SK-N-SH (cell line): ENCODE measurements around the gene LRIT3. TPM values are rescaled to one million over a fixed set of nuclear protein-coding genes. Genes with fewer than 3 reads are reported as not detected.

Experiments used
- CTCF ChIA-PET: fragments of 300-600, 350-600 bp; formaldehyde crosslinking; extraction: SDS; loops from one replicate; lab custom pipeline; 2021; lab: Yijun Ruan, JAX
- POLR2A ChIA-PET: fragments of 350-600 bp; sonication (Branson Sonifier 250); formaldehyde crosslinking; extraction: SDS; loops from one replicate; lab custom pipeline; 2020; ENCODE audit warnings: antibody characterized with exemption, inconsistent platforms; lab: Yijun Ruan, JAX
- DNase-seq: peaks from one replicate; pipeline ENCODE4 v3.0.0; 2012
- H2AFZ ChIP-seq: fragments of 200-600 bp; sonication (generic); 2 replicates; pipeline ENCODE4 v1.8.1; 2016; ENCODE audit warnings: antibody characterized with exemption, mild to moderate bottlenecking, low read depth
- H3F3A ChIP-seq: fragments of 200-600 bp; sonication (generic); replicated peaks from 2 replicates; pipeline ENCODE3; 2016; ENCODE audit warnings: antibody characterized with exemption, mild to moderate bottlenecking; ENCODE audit not compliant: insufficient read depth
- H3K27ac ChIP-seq, 2 experiments: fragments of 200-500 bp in 1 of 2; fragments of 200-600 bp in 1 of 2; sonication (Bioruptor generic) in 1 of 2; sonication (generic), shearing (Covaris generic) in 1 of 2; 2 replicates each; pipeline versions ENCODE4 v1.5.1 to v1.6.1; 2014 to 2016; ENCODE audit warnings: low read depth in 2 of 2, inconsistent platforms in 1 of 2, low read length in 1 of 2, mild to moderate bottlenecking in 1 of 2, mixed read lengths in 1 of 2
- H3K27me3 ChIP-seq: fragments of 200-600 bp; sonication (generic), shearing (Covaris generic); 2 replicates; pipeline ENCODE4 v1.6.1; 2016; ENCODE audit warnings: mixed run types; ENCODE audit not compliant: insufficient read depth
- H3K36me3 ChIP-seq, 2 experiments: fragments of 200-500 bp in 1 of 2; fragments of 200-600 bp in 1 of 2; sonication (Bioruptor generic) in 1 of 2; sonication (generic) in 1 of 2; replicated peaks in 1 of 2; 2 replicates each; pipeline versions ENCODE3 to v1.5.1; 2014 to 2016; ENCODE audit warnings: low read length in 1 of 2, mild to moderate bottlenecking in 1 of 2; ENCODE audit not compliant: insufficient read depth in 2 of 2, control insufficient read depth in 1 of 2
- H3K4me1 ChIP-seq, 2 experiments: fragments of 200-500 bp in 1 of 2; fragments of 200-600 bp in 1 of 2; sonication (Bioruptor generic) in 1 of 2; sonication (generic), shearing (Covaris generic) in 1 of 2; 2 replicates each; pipeline versions ENCODE4 v1.5.1 to v1.6.1; 2014 to 2016; ENCODE audit warnings: low read depth in 1 of 2, low read length in 1 of 2, mixed run types in 1 of 2; ENCODE audit not compliant: insufficient read depth in 2 of 2, control insufficient read depth in 1 of 2
- H3K4me2 ChIP-seq: fragments of 200-600 bp; sonication (generic), shearing (Covaris generic); 2 replicates; pipeline ENCODE4 v1.6.1; 2017; ENCODE audit warnings: mixed run types
- H3K4me3 ChIP-seq, 2 experiments: fragments of 200-500 bp in 1 of 2; fragments of 200-600 bp in 1 of 2; sonication (Bioruptor generic) in 1 of 2; sonication (generic), shearing (Covaris generic) in 1 of 2; 2 replicates each; pipeline versions ENCODE4 v1.5.1 to v1.8.1; 2014 to 2016; ENCODE audit warnings: low read depth in 2 of 2, inconsistent platforms in 1 of 2, low read length in 1 of 2, mild to moderate bottlenecking in 1 of 2, mixed read lengths in 1 of 2, moderate library complexity in 1 of 2
- H3K79me2 ChIP-seq: fragments of 200-600 bp; sonication (generic); 2 replicates; pipeline ENCODE4 v1.8.1; 2017; ENCODE audit warnings: mild to moderate bottlenecking; ENCODE audit not compliant: insufficient read depth
- H3K9ac ChIP-seq: fragments of 200-600 bp; sonication (generic); 2 replicates; pipeline ENCODE4 v1.6.1; 2017; ENCODE audit warnings: mixed run types
- H3K9me2 ChIP-seq: fragments of 200-600 bp; sonication (generic); 2 replicates; pipeline ENCODE4 v1.6.1; 2017; ENCODE audit warnings: mixed run types
- H3K9me3 ChIP-seq: fragments of 200-600 bp; sonication (generic); 2 replicates; pipeline ENCODE4 v1.6.1; 2017; ENCODE audit warnings: mixed run types, mild to moderate bottlenecking, moderate library complexity
- H4K20me1 ChIP-seq: fragments of 200-600 bp; sonication (generic); 2 replicates; pipeline ENCODE4 v1.6.1; 2017; ENCODE audit warnings: mild to moderate bottlenecking, mixed run types; ENCODE audit not compliant: insufficient read depth
- EZH2phosphoT487 ChIP-seq: fragments of 200-600 bp; sonication (generic); IDR thresholded peaks from 2 replicates; pipeline ENCODE4 v1.6.1; 2017; ENCODE audit warnings: low read depth, mixed run types, mild to moderate bottlenecking, antibody characterized with exemption, moderate library complexity, borderline replicate concordance
- FOXJ3 ChIP-seq: sonication (generic); formaldehyde crosslinking; IDR thresholded peaks from 2 replicates; pipeline ENCODE4 v1.5.1; 2020; ENCODE audit warnings: mild to moderate bottlenecking, missing genetic modification reagents
- FOXM1 ChIP-seq: IDR thresholded peaks from 2 replicates; pipeline ENCODE4 v1.4.0; 2012; ENCODE audit warnings: low read depth, mild to moderate bottlenecking
- GATA2 ChIP-seq: sonication (generic); formaldehyde crosslinking; IDR thresholded peaks from 2 replicates; pipeline ENCODE4 v1.5.0; 2020; ENCODE audit warnings: mild to moderate bottlenecking, missing genetic modification reagents
- MEF2A ChIP-seq: IDR thresholded peaks from 2 replicates; pipeline ENCODE4 v1.4.0; 2012; ENCODE audit warnings: low read depth, borderline replicate concordance
- NRF1 ChIP-seq: IDR thresholded peaks from 2 replicates; pipeline ENCODE4 v1.6.1; 2012; ENCODE audit warnings: low read depth, mild to moderate bottlenecking, low read length
- RAD21 ChIP-seq: IDR thresholded peaks from 2 replicates; pipeline ENCODE4 v1.6.1; 2012; ENCODE audit warnings: mild to moderate bottlenecking, low read length
- RCOR1 ChIP-seq: fragments of 150-350 bp; IDR thresholded peaks from 2 replicates; pipeline ENCODE4 v1.6.1; 2017; ENCODE audit warnings: antibody characterized with exemption, low read length
- RFX5 ChIP-seq: IDR thresholded peaks from 2 replicates; pipeline ENCODE4 v1.6.1; 2012; ENCODE audit warnings: mild to moderate bottlenecking, improper control_type of control experiment, low read length
- RXRA ChIP-seq: IDR thresholded peaks from 2 replicates; pipeline ENCODE4 v1.4.0; 2012; ENCODE audit warnings: low read depth, mild to moderate bottlenecking, borderline replicate concordance
- SMC3 ChIP-seq: IDR thresholded peaks from 2 replicates; pipeline ENCODE4 v1.6.1; 2012; ENCODE audit warnings: low read depth, low read length, improper control_type of control experiment
- TEAD4 ChIP-seq: IDR thresholded peaks from 2 replicates; pipeline ENCODE4 v1.4.0; 2012; ENCODE audit warnings: mild to moderate bottlenecking, borderline replicate concordance; ENCODE audit not compliant: insufficient read depth
- polyA plus RNA-seq, 3 experiments: library from polyadenylated mRNA; depleted of rRNA; stranded (reverse); fragments of >200 nt; gene quantifications; 2 replicates each; pipeline ENCODE4 v1.2.3, GENCODE V29; 2012
- TF ChIP-seq, protein P1 (sequence below): IDR thresholded peaks from 2 replicates; pipeline ENCODE4 v1.4.0; 2012; ENCODE audit warnings: low read depth, borderline replicate concordance
- TF ChIP-seq, protein P2 (sequence below): IDR thresholded peaks from 2 replicates; pipeline ENCODE4 v1.4.0; 2012; ENCODE audit warnings: low read depth
- TF ChIP-seq, protein P3 (sequence below): fragments of 200-600 bp; sonication (generic); IDR thresholded peaks from 2 replicates; pipeline ENCODE4 v1.6.1; 2017; ENCODE audit warnings: antibody characterized with exemption, mild to moderate bottlenecking, moderate library complexity
- TF ChIP-seq, protein P4 (sequence below): IDR thresholded peaks from 2 replicates; pipeline ENCODE4 v1.6.1; 2012; ENCODE audit warnings: mild to moderate bottlenecking, low read depth, low read length, moderate library complexity

The LRIT3 gene
- polyA plus RNA-seq, 1 of the 3 experiments (the other 2 are of a cell fraction): not detected

DNA sequence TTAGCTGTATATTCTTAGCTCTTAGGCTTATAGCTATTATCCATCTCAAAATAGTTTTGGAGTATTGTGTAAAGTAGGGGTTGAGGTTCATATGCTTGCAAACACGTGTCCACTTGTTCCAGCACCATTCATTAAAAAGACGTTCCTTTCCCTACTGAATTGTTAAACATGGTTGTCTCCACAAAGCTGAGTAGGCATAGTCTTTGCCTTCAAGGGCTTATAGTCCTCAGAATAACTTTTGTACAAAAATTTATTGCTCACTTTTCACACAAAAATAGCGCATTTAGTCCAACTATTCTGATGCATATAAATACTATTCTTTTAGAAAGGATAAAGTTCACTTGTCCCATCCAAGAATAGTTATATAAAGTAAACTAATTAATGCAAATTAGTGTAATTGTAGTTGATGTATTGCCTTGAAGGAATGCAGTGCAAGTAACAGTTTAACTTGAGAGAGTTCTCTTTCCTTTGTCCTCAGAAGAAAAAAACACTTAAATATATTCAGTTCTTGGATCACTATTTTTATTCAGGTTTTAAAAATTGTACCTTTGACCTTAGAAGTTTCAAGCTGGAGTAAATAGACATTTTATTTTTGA is 14.1 kb downstream of the LRIT3 start (continued):
- no peak for TF ChIP-seq RXRA
- TF ChIP-seq SMC3: no peak
- TF ChIP-seq MEF2A: no peak
- TF ChIP-seq, protein P1, sequence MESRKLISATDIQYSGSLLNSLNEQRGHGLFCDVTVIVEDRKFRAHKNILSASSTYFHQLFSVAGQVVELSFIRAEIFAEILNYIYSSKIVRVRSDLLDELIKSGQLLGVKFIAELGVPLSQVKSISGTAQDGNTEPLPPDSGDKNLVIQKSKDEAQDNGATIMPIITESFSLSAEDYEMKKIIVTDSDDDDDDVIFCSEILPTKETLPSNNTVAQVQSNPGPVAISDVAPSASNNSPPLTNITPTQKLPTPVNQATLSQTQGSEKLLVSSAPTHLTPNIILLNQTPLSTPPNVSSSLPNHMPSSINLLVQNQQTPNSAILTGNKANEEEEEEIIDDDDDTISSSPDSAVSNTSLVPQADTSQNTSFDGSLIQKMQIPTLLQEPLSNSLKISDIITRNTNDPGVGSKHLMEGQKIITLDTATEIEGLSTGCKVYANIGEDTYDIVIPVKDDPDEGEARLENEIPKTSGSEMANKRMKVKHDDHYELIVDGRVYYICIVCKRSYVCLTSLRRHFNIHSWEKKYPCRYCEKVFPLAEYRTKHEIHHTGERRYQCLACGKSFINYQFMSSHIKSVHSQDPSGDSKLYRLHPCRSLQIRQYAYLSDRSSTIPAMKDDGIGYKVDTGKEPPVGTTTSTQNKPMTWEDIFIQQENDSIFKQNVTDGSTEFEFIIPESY: no peak

DNA sequence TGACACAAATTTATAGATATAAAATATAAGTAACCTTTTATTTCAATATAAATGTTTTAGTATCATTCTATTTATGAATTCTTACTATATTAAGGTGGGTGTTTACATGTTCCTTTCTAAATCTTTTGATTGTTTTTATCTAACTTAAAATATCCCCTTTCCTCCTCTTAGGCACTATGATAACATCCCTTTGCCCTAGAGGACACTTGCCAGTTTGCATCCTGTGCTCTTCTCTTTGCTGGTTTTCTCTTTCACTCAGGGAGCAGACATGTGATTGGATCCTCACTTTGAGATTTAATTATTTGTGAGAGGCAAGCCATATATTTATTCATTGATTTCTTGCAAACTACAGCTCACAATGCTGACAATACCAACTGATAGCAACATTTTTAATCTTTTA is 16.2 kb downstream of the LRIT3 start:
- POLR2A ChIA-PET: no interaction called here
- TF ChIP-seq, protein P2, sequence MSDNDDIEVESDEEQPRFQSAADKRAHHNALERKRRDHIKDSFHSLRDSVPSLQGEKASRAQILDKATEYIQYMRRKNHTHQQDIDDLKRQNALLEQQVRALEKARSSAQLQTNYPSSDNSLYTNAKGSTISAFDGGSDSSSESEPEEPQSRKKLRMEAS: no peak
- TF ChIP-seq, protein P3, sequence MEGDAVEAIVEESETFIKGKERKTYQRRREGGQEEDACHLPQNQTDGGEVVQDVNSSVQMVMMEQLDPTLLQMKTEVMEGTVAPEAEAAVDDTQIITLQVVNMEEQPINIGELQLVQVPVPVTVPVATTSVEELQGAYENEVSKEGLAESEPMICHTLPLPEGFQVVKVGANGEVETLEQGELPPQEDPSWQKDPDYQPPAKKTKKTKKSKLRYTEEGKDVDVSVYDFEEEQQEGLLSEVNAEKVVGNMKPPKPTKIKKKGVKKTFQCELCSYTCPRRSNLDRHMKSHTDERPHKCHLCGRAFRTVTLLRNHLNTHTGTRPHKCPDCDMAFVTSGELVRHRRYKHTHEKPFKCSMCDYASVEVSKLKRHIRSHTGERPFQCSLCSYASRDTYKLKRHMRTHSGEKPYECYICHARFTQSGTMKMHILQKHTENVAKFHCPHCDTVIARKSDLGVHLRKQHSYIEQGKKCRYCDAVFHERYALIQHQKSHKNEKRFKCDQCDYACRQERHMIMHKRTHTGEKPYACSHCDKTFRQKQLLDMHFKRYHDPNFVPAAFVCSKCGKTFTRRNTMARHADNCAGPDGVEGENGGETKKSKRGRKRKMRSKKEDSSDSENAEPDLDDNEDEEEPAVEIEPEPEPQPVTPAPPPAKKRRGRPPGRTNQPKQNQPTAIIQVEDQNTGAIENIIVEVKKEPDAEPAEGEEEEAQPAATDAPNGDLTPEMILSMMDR: no peak
- no peak for TF ChIP-seq RAD21
- TF ChIP-seq MEF2A: no peak
- TF ChIP-seq RFX5: no peak
- TF ChIP-seq RXRA: no peak
- TF ChIP-seq FOXJ3: no peak
- TF ChIP-seq TEAD4: no peak
- TF ChIP-seq RCOR1: no peak
- TF ChIP-seq NRF1: no peak
- TF ChIP-seq, protein P4, sequence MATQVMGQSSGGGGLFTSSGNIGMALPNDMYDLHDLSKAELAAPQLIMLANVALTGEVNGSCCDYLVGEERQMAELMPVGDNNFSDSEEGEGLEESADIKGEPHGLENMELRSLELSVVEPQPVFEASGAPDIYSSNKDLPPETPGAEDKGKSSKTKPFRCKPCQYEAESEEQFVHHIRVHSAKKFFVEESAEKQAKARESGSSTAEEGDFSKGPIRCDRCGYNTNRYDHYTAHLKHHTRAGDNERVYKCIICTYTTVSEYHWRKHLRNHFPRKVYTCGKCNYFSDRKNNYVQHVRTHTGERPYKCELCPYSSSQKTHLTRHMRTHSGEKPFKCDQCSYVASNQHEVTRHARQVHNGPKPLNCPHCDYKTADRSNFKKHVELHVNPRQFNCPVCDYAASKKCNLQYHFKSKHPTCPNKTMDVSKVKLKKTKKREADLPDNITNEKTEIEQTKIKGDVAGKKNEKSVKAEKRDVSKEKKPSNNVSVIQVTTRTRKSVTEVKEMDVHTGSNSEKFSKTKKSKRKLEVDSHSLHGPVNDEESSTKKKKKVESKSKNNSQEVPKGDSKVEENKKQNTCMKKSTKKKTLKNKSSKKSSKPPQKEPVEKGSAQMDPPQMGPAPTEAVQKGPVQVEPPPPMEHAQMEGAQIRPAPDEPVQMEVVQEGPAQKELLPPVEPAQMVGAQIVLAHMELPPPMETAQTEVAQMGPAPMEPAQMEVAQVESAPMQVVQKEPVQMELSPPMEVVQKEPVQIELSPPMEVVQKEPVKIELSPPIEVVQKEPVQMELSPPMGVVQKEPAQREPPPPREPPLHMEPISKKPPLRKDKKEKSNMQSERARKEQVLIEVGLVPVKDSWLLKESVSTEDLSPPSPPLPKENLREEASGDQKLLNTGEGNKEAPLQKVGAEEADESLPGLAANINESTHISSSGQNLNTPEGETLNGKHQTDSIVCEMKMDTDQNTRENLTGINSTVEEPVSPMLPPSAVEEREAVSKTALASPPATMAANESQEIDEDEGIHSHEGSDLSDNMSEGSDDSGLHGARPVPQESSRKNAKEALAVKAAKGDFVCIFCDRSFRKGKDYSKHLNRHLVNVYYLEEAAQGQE: no peak
- no peak for TF ChIP-seq EZH2phosphoT487
- TF ChIP-seq FOXM1: no peak
- no peak for TF ChIP-seq GATA2

More for the DNA sequence above, 16.2 kb downstream of the LRIT3 start:
- Histone ChIP-seq H3K27me3 (no peaks in the 10 kb centered on the region), H2AFZ (no peak overlapping the region), H3K9me3 (0 out of 2 replicates have a peak, but pooled peaks cover 4% of the 10 kb centered on the region), H3K4me1 (no peaks in the 10 kb centered on the region), H3K4me2 (no peak overlapping the region), H3K9me2 (no peaks in the 10 kb centered on the region), H3K79me2 (no peaks in the 10 kb centered on the region), H3F3A (no peaks in the 10 kb centered on the region), H4K20me1 (no peaks in the 10 kb centered on the region), H3K4me3 (no peak overlapping the region), H3K36me3 (no peaks in the 10 kb centered on the region), H3K27ac (no peak overlapping the region), H3K9ac (no peak overlapping the region)
- CTCF ChIA-PET: interaction anchor here (1.1 to 1.7 kb wide), 3 partner anchors 8 to 16 kb away, joined by 3 to 5 read pairs (median 4); no protein-coding TSS in a partner anchor
- DNase-seq: no peak
